Neural progenitor cell (in vitro differentiated cells): ENCODE measurements around the gene VGLL1. TPM values are rescaled to one million over a fixed set of nuclear protein-coding genes. Genes with fewer than 3 reads are reported as not detected.

Experiments used
- DNase-seq: peaks from one replicate; pipeline ENCODE4 v3.0.0-alpha.2; 2016; ENCODE audit warnings: low spot score
- H2AFZ ChIP-seq: fragments of 200-600 bp; sonication (generic); replicated peaks from 2 replicates; pipeline ENCODE4 v1.6.1; 2016; ENCODE audit warnings: antibody characterized with exemption
- H3F3A ChIP-seq: fragments of 200-600 bp; sonication (generic); 2 replicates; pipeline ENCODE4 v1.6.1; 2016; ENCODE audit warnings: antibody characterized with exemption, low read depth
- H3K27ac ChIP-seq: fragments of 200-600 bp; sonication (generic); 2 replicates; pipeline ENCODE4 v1.5.1; 2016; ENCODE audit warnings: mild to moderate bottlenecking
- H3K27me3 ChIP-seq: fragments of 200-600 bp; sonication (generic); 2 replicates; pipeline ENCODE4 v1.6.1; 2016; ENCODE audit warnings: mild to moderate bottlenecking, moderate library complexity
- H3K36me3 ChIP-seq: fragments of 200-600 bp; sonication (generic); 2 replicates; pipeline ENCODE4 v1.5.1; 2016
- H3K4me1 ChIP-seq: fragments of 200-600 bp; sonication (generic); 2 replicates; pipeline ENCODE4 v1.6.1; 2016; ENCODE audit warnings: mixed run types
- H3K4me2 ChIP-seq: fragments of 200-600 bp; sonication (generic); 2 replicates; pipeline ENCODE4 v1.6.1; 2016
- H3K4me3 ChIP-seq: fragments of 200-600 bp; sonication (generic); 2 replicates; pipeline ENCODE4 v1.5.1; 2016
- H3K79me2 ChIP-seq: fragments of 200-600 bp; sonication (generic); 2 replicates; pipeline ENCODE4 v1.6.1; 2016; ENCODE audit warnings: low read depth
- H3K9ac ChIP-seq: fragments of 200-600 bp; sonication (generic); 2 replicates; pipeline ENCODE4 v1.6.1; 2016
- H3K9me3 ChIP-seq: fragments of 200-600 bp; sonication (generic); 2 replicates; pipeline ENCODE4 v1.5.1; 2016; ENCODE audit warnings: low read depth
- H4K20me1 ChIP-seq: fragments of 200-600 bp; sonication (generic); 2 replicates; pipeline ENCODE4 v1.6.1; 2016; ENCODE audit warnings: low read depth
- H3K27ac Mint-ChIP-seq: 3 replicates; pipeline ENCODE4 v1.8.0; 2021; ENCODE audit warnings: mixed read lengths
- H3K27me3 Mint-ChIP-seq: 2 replicates; pipeline ENCODE4 v1.8.0; 2022; ENCODE audit warnings: low read depth, mild to moderate bottlenecking, inconsistent platforms, moderate library complexity, mixed read lengths; ENCODE audit not compliant: insufficient read depth
- H3K36me3 Mint-ChIP-seq: 3 replicates; pipeline ENCODE4 v1.8.0; 2021; ENCODE audit warnings: mixed read lengths
- H3K4me1 Mint-ChIP-seq: 3 replicates; pipeline ENCODE4 v1.8.0; 2021; ENCODE audit warnings: mixed read lengths
- H3K4me3 Mint-ChIP-seq: 3 replicates; pipeline ENCODE4 v1.8.0; 2021; ENCODE audit warnings: mild to moderate bottlenecking, moderate library complexity, mixed read lengths
- H3K9me3 Mint-ChIP-seq: 3 replicates; pipeline ENCODE4 v1.8.0; 2020; ENCODE audit warnings: mixed read lengths
- EZH2 ChIP-seq: fragments of 200-600 bp; sonication (generic); IDR thresholded peaks from 2 replicates; pipeline ENCODE4 v1.6.1; 2017; ENCODE audit warnings: antibody characterized with exemption, mild to moderate bottlenecking, moderate library complexity
- EZH2phosphoT487 ChIP-seq: fragments of 200-600 bp; sonication (generic); IDR thresholded peaks from 2 replicates; pipeline ENCODE4 v1.6.1; 2017; ENCODE audit warnings: antibody characterized with exemption
- total RNA-seq: library from RNA; depleted of rRNA; stranded (reverse); fragments of >200 nt; gene quantifications from 2 replicates; pipeline ENCODE4 v1.2.3, GENCODE V29; 2015; ENCODE audit warnings: low replicate concordance
- TF ChIP-seq, protein P1 (sequence below): fragments of 200-600 bp; sonication (generic); IDR thresholded peaks from 2 replicates; pipeline ENCODE4 v1.5.1; 2017; ENCODE audit warnings: antibody characterized with exemption, mild to moderate bottlenecking

The VGLL1 gene
- total RNA-seq, 1 donor from 2014 or later = not detected

GRCh38 chrX:136525738-136526606 lies 6.0 kb upstream of the VGLL1 start:
- H3K9me3 ChIP-seq = no peaks in the 10 kb centered on the region
- Mint-ChIP-seq H3K36me3 (no peaks in the 10 kb centered on the region), H3K9me3 (peaks cover 3% of the 10 kb centered on the region), H3K4me3 (no peak overlapping the region), H3K27me3 (peaks cover 8% of the 10 kb centered on the region), H3K27ac (no peak overlapping the region), H3K4me1 (no peaks in the 10 kb centered on the region)
- H3K4me2 ChIP-seq = no peak overlapping the region
- no peak overlapping the region for H3K9ac ChIP-seq
- no peaks in the 10 kb centered on the region for H3K36me3 ChIP-seq
- no peaks in the 10 kb centered on the region for H3F3A ChIP-seq
- no peaks in the 10 kb centered on the region for H3K4me1 ChIP-seq
- H3K27me3 ChIP-seq = no peaks in the 10 kb centered on the region
- H4K20me1 ChIP-seq = no peaks in the 10 kb centered on the region
- TF ChIP-seq, protein P1, sequence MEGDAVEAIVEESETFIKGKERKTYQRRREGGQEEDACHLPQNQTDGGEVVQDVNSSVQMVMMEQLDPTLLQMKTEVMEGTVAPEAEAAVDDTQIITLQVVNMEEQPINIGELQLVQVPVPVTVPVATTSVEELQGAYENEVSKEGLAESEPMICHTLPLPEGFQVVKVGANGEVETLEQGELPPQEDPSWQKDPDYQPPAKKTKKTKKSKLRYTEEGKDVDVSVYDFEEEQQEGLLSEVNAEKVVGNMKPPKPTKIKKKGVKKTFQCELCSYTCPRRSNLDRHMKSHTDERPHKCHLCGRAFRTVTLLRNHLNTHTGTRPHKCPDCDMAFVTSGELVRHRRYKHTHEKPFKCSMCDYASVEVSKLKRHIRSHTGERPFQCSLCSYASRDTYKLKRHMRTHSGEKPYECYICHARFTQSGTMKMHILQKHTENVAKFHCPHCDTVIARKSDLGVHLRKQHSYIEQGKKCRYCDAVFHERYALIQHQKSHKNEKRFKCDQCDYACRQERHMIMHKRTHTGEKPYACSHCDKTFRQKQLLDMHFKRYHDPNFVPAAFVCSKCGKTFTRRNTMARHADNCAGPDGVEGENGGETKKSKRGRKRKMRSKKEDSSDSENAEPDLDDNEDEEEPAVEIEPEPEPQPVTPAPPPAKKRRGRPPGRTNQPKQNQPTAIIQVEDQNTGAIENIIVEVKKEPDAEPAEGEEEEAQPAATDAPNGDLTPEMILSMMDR = no peak
- TF ChIP-seq EZH2 (no peak), EZH2phosphoT487 (no peak)
- H3K79me2 ChIP-seq = no peaks in the 10 kb centered on the region
- H3K27ac ChIP-seq = no peak overlapping the region
- H2AFZ ChIP-seq = no peak overlapping the region
- H3K4me3 ChIP-seq = no peak overlapping the region
- DNase-seq = no peak

- peaks cover 3% of the 10 kb centered on the region for H3K9me3 Mint-ChIP-seq
- H3F3A ChIP-seq = no peaks in the 10 kb centered on the region
- no peak overlapping the region for H3K27ac ChIP-seq
- no peak overlapping the region for H3K4me3 ChIP-seq
- no peak overlapping the region for H3K4me2 ChIP-seq
- peaks cover 10% of the 10 kb centered on the region for H3K27me3 Mint-ChIP-seq
- H4K20me1 ChIP-seq = no peaks in the 10 kb centered on the region
- no peak overlapping the region for H3K9ac ChIP-seq
- no peaks in the 10 kb centered on the region for H3K36me3 ChIP-seq
- no peaks in the 10 kb centered on the region for H3K36me3 Mint-ChIP-seq
- H3K27ac Mint-ChIP-seq = no peak overlapping the region
- H2AFZ ChIP-seq = peak overlapping the region; percentile 26
- H3K27me3 ChIP-seq = no peaks in the 10 kb centered on the region
- no peaks in the 10 kb centered on the region for H3K4me1 Mint-ChIP-seq
- no peak for TF ChIP-seq EZH2
- TF ChIP-seq EZH2phosphoT487 = no peak
- TF ChIP-seq, protein P1 = no peak
- no peaks in the 10 kb centered on the region for H3K79me2 ChIP-seq
- peak; percentile 12 for DNase-seq
- no peak overlapping the region for H3K4me3 Mint-ChIP-seq
- no peaks in the 10 kb centered on the region for H3K9me3 ChIP-seq
- H3K4me1 ChIP-seq = no peaks in the 10 kb centered on the region
Measured at GRCh38 chrX:136528645-136529315, 3.2 kb upstream of the VGLL1 start.

- peaks cover 10% of the 10 kb centered on the region for H3K27me3 Mint-ChIP-seq
- no peaks in the 10 kb centered on the region for H3K4me1 ChIP-seq
- no peak overlapping the region for H3K27ac Mint-ChIP-seq
- H3K9me3 ChIP-seq = no peaks in the 10 kb centered on the region
- no peak overlapping the region for H3K4me3 Mint-ChIP-seq
- H3K9me3 Mint-ChIP-seq = peaks cover 3% of the 10 kb centered on the region
- H3K36me3 Mint-ChIP-seq = no peaks in the 10 kb centered on the region
- H2AFZ ChIP-seq = no peak overlapping the region
- no peaks in the 10 kb centered on the region for H3K79me2 ChIP-seq
- H3K36me3 ChIP-seq = no peaks in the 10 kb centered on the region
- H3K27me3 ChIP-seq = no peaks in the 10 kb centered on the region
- H3K9ac ChIP-seq = no peak overlapping the region
- H3K4me3 ChIP-seq = no peak overlapping the region
- no peak for DNase-seq
- H3F3A ChIP-seq = no peaks in the 10 kb centered on the region
- H3K4me2 ChIP-seq = no peak overlapping the region
- no peak overlapping the region for H3K27ac ChIP-seq
- no peak for TF ChIP-seq EZH2phosphoT487
- TF ChIP-seq, protein P1 = no peak
- no peak for TF ChIP-seq EZH2
- H3K4me1 Mint-ChIP-seq = no peaks in the 10 kb centered on the region
- no peaks in the 10 kb centered on the region for H4K20me1 ChIP-seq
Measured at GRCh38 chrX:136529795-136530194, 2.2 kb upstream of the VGLL1 start.
